GM10847 (cell line): Measurements from ENCODE around the gene PRR5.

Experiments
- POLR2A ChIP-seq: IDR thresholded peaks from 2 replicates; pipeline ENCODE4 v1.6.1; 2011; ENCODE audit not compliant: insufficient read length; ENCODE audit errors: extremely low read depth

PRR5 gene

GRCh38 chr22:44701187-44701790 lies 715 bp upstream of the PRR5 start:
- TF ChIP-seq POLR2A: no peak

- no peak for TF ChIP-seq POLR2A
These were observed 635 bp downstream of the PRR5 start for GRCh38 chr22:44702479-44703198.

GRCh38 chr22:44703255-44703870 lies 1.4 kb downstream of the PRR5 start:
- no peak for TF ChIP-seq POLR2A

GRCh38 chr22:44704159-44705021 lies 2.4 kb downstream of the PRR5 start:
- no peak for TF ChIP-seq POLR2A

GRCh38 chr22:44705022-44705297 lies 3.0 kb downstream of the PRR5 start:
- TF ChIP-seq POLR2A: no peak

- TF ChIP-seq POLR2A: no peak
These were observed 4.5 kb downstream of the PRR5 start for GRCh38 chr22:44706488-44706887.

- no peak for TF ChIP-seq POLR2A
These were observed 5.2 kb downstream of the PRR5 start for GRCh38 chr22:44707178-44707577.

- no peak for TF ChIP-seq POLR2A
These were observed 5.7 kb downstream of the PRR5 start for GRCh38 chr22:44707752-44708151.

- TF ChIP-seq POLR2A: no peak
These were observed 7.9 kb downstream of the PRR5 start for GRCh38 chr22:44709881-44710392.

- TF ChIP-seq POLR2A: no peak
These were observed 8.7 kb downstream of the PRR5 start for GRCh38 chr22:44710474-44711240.

- TF ChIP-seq POLR2A: no peak
These were observed 9.2 kb downstream of the PRR5 start for GRCh38 chr22:44711241-44711560.

- no peak for TF ChIP-seq POLR2A
These were observed 9.9 kb downstream of the PRR5 start for GRCh38 chr22:44711690-44712555.

GRCh38 chr22:44712962-44713361 lies 11.0 kb downstream of the PRR5 start:
- TF ChIP-seq POLR2A: no peak

- no peak for TF ChIP-seq POLR2A
These were observed 12.8 kb downstream of the PRR5 start for GRCh38 chr22:44714703-44715350.

GRCh38 chr22:44718418-44718817 lies 16.4 kb downstream of the PRR5 start:
- no peak for TF ChIP-seq POLR2A
